Mesodermal cell (in vitro differentiated cells): ENCODE data around the gene LCN15.
A peak's percentile ranks its signal among the peaks of the same experiment; 100 is the strongest.

Experiments used
- H3K27ac ChIP-seq: 2 replicates; pipeline ENCODE4 v1.7.0; 2013; ENCODE audit warnings: mild to moderate bottlenecking, low read depth, low read length, moderate library complexity; ENCODE audit not compliant: severe bottlenecking
- H3K36me3 ChIP-seq: 2 replicates; pipeline ENCODE4 v1.7.1; 2013; ENCODE audit warnings: mild to moderate bottlenecking, low read length, moderate library complexity; ENCODE audit not compliant: control insufficient read depth, insufficient read depth
- H3K4me1 ChIP-seq: one replicate; pipeline ENCODE4 v1.7.1; 2013; ENCODE audit warnings: mild to moderate bottlenecking, low read length; ENCODE audit not compliant: insufficient read depth, control insufficient read depth, poor library complexity, severe bottlenecking
- H3K4me3 ChIP-seq: 2 replicates; pipeline ENCODE4 v1.7.0; 2013; ENCODE audit warnings: low read length, control low read depth, mild to moderate bottlenecking; ENCODE audit not compliant: insufficient read depth, poor library complexity, severe bottlenecking; ENCODE audit errors: extremely low read depth
- H3K9me3 ChIP-seq: 2 replicates; pipeline ENCODE4 v1.7.1; 2013; ENCODE audit warnings: mild to moderate bottlenecking, low read length, moderate library complexity; ENCODE audit not compliant: control insufficient read depth
- WGBS, 2 experiments: methylation state at CpG; one replicate each; pipeline ENCODE4 v1.1.5; 2013; ENCODE audit warnings: missing lambda C conversion rate in 2 of 2; ENCODE audit not compliant: insufficient coverage in 2 of 2; 5-methylcytosine and 5-hydroxymethylcytosine counted together

Gene LCN15

GRCh38 chr9:136724772-136725171 is 39.5 kb downstream of the LCN15 start:
- Histone ChIP-seq H3K9me3 (no peaks in the 10 kb centered on the region), H3K36me3 (peaks cover 58% of the 10 kb centered on the region), H3K4me3 (no peak overlapping the region), H3K4me1 (peaks cover 35% of the 10 kb centered on the region), H3K27ac (no peak overlapping the region)
- WGBS, 2 experiments: 100% methylated on average over 1 to 2 of the region's 7 CpGs

GRCh38 chr9:136723989-136724388 is 40.3 kb downstream of the LCN15 start:
- Histone ChIP-seq H3K4me1 (peaks cover 31% of the 10 kb centered on the region), H3K27ac (no peak overlapping the region), H3K36me3 (peaks cover 58% of the 10 kb centered on the region), H3K4me3 (no peak overlapping the region), H3K9me3 (no peaks in the 10 kb centered on the region)
- 96 to 100% methylated on average over 4 of the region's 8 CpGs for WGBS, 2 experiments

DNA sequence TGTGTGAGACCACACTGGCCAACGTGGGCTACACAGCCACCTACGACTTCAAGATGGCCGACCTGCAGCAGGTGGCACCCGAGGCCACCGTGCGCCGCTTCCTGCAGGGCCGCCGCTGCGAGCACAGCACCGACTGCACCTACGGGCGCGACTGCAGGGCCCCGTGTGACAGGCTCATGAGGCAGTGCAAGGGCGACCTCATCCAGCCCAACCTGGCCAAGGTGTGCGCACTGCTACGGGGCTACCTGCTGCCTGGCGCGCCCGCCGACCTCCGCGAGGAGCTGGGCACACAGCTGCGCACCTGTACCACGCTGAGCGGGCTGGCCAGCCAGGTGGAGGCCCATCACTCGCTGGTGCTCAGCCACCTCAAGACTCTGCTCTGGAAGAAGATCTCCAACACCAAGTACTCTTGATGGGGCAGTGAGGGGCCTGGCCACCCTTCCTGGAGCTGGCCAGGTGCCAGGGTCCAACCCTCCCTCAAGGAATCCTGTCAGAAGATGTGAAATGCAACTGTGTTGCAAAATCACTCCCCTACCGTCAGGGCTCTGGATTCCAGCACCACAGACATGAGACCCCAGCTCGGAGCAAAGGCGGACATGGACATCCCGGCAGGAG is 40.8 kb downstream of the LCN15 start:
- Histone ChIP-seq H3K4me3 (no peak overlapping the region), H3K27ac (no peak overlapping the region), H3K36me3 (peaks cover 58% of the 10 kb centered on the region), H3K4me1 (peaks cover 29% of the 10 kb centered on the region), H3K9me3 (no peaks in the 10 kb centered on the region)
- WGBS, 2 experiments: 97 to 98% methylated on average over 32 of the region's 32 CpGs

- H3K9me3 ChIP-seq: no peaks in the 10 kb centered on the region
- H3K4me3 ChIP-seq: no peak overlapping the region
- H3K4me1 ChIP-seq: peaks cover 29% of the 10 kb centered on the region
- no peak overlapping the region for H3K27ac ChIP-seq
- peaks cover 58% of the 10 kb centered on the region for H3K36me3 ChIP-seq
- WGBS, 2 experiments: 93 to 96% methylated on average over 23 to 24 of the region's 24 CpGs
These were observed 41.4 kb downstream of the LCN15 start for GRCh38 chr9:136722969-136723356.

GRCh38 chr9:136722093-136722968 is 42.0 kb downstream of the LCN15 start:
- WGBS, 2 experiments: 92 to 93% methylated on average over 28 to 31 of the region's 31 CpGs
- Histone ChIP-seq H3K27ac (no peak overlapping the region), H3K9me3 (no peaks in the 10 kb centered on the region), H3K4me1 (peaks cover 29% of the 10 kb centered on the region), H3K4me3 (no peak overlapping the region), H3K36me3 (peaks cover 61% of the 10 kb centered on the region)

DNA sequence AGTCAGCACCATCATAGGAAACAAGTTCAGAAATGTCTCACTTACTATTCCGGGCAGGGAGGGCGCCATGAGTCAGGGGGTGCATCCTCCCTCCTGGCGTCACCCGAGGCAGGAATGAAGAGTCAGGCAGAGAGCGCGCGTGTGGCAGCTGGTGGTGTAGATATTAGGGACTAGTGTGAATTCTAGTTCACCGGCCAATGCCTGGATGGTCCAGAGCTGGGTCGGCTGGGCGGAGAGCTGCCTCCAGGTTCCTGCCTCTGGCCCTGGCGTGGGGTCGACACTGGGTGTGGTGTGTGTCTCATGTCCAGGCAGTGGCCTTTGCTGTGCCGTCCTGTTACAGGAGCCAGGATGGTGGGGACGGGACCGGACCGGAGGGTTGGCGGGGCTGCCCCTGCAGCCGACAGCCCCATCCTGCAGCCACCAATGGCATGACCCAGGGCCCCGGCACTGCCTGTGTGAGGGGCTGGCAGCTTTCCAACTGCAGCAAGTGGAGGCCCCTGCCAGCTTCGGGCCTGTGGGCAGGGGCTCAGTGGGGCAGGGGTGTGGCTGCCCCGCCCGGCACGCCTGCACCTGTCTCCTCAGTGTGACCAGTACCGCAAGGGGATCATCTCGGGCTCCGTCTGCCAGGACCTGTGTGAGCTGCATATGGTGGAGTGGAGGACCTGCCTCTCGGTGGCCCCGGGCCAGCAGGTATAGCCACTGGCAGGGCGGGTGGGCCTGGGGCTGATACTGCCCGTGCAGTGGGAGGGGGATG is 42.8 kb downstream of the LCN15 start:
- Histone ChIP-seq H3K9me3 (no peaks in the 10 kb centered on the region), H3K4me3 (no peak overlapping the region), H3K27ac (no peak overlapping the region), H3K36me3 (peaks cover 59% of the 10 kb centered on the region), H3K4me1 (peaks cover 24% of the 10 kb centered on the region)
- WGBS, 2 experiments: 94 to 95% methylated on average over 26 to 29 of the region's 30 CpGs

GRCh38 chr9:136720898-136721338 is 43.4 kb downstream of the LCN15 start:
- Histone ChIP-seq H3K27ac (peak overlapping the region; percentile 45), H3K4me1 (peaks cover 18% of the 10 kb centered on the region), H3K9me3 (no peaks in the 10 kb centered on the region), H3K4me3 (no peak overlapping the region), H3K36me3 (peaks cover 55% of the 10 kb centered on the region)
- WGBS, 2 experiments: 88 to 91% methylated on average over 11 of the region's 11 CpGs

GRCh38 chr9:136720251-136720897 is 43.9 kb downstream of the LCN15 start:
- Histone ChIP-seq H3K9me3 (no peaks in the 10 kb centered on the region), H3K4me3 (no peak overlapping the region), H3K4me1 (peaks cover 12% of the 10 kb centered on the region), H3K27ac (peak overlapping the region; percentile 45), H3K36me3 (peaks cover 51% of the 10 kb centered on the region)
- WGBS, 2 experiments: 44 to 49% methylated on average over 12 to 14 of the region's 20 CpGs

GRCh38 chr9:136719195-136719880 is 45.0 kb downstream of the LCN15 start:
- Histone ChIP-seq H3K4me3 (no peak overlapping the region), H3K27ac (no peak overlapping the region), H3K9me3 (no peaks in the 10 kb centered on the region), H3K36me3 (peaks cover 42% of the 10 kb centered on the region), H3K4me1 (peaks cover 15% of the 10 kb centered on the region)
- WGBS, 2 experiments: 91 to 95% methylated on average over 15 to 24 of the region's 24 CpGs
